ENCODE measurements around the gene CYP19A1. TPM values are rescaled to one million over a fixed set of nuclear protein-coding genes. Genes with fewer than 3 reads are reported as not detected.

Gene CYP19A1
- total and polyA plus RNA-seq, 2 donors (not counting 1 experiment from before 2014, with no cell fraction given), result not detected

- H3K27ac Mint-ChIP-seq, result no peak overlapping the region
- DNase-seq, result no peak
- H3K9me3 ChIP-seq (ENCODE audit: control extremely low read depth in 1 of 3, control insufficient read depth in 2 of 3, insufficient read depth in 1 of 3, low read length in 2 of 3), result peaks cover 0 to 3% (median 0%) of the 10 kb centered on the region in 3 donors
- H3K4me3 Mint-ChIP-seq, result no peak overlapping the region
- H3K4me3 ChIP-seq (ENCODE audit: control extremely low read depth in 1 of 5, extremely low read depth in 1 of 5, insufficient read depth in 1 of 5, low read depth in 2 of 5, low read length in 4 of 5), result no peak overlapping the region
- H3K27me3 ChIP-seq (replicated peaks in 1 of 4; ENCODE audit: control extremely low read depth in 1 of 4, control insufficient read depth in 3 of 4, insufficient read depth in 4 of 4, low read length in 3 of 4), result peaks cover 0 to 5% (median 0%) of the 10 kb centered on the region in 4 experiments
- H3K27me3 Mint-ChIP-seq, result peaks cover 6% of the 10 kb centered on the region
- CTCF ChIA-PET, result interaction anchor here (0.8 to 1.3 kb wide), 2 partner anchors 124 to 126 kb away, joined by 3 read pairs; no protein-coding TSS in a partner anchor
- TF ChIP-seq CTCF (IDR thresholded peaks at IDR 0.05), result no peak
- no peak for TF ChIP-seq EZH2 (IDR thresholded peaks at IDR 0.05; ENCODE audit: borderline replicate concordance, insufficient read depth, low read depth, low read length, poor library complexity, severe bottlenecking)
- no peak overlapping the region for H2AFZ ChIP-seq (ENCODE audit: insufficient read depth, low read depth, low read length, poor library complexity, severe bottlenecking)
- intact Hi-C loops (cut with micrococcal nuclease), result loop anchor here (10.0 kb wide), 1 partner anchor 108 kb away; no protein-coding TSS in a partner anchor
- no peak overlapping the region for H3K27ac ChIP-seq (ENCODE audit: low read length in 2 of 2)
- no CpG with 5 or more reads among the region's 1 CpG for WGBS (ENCODE audit: insufficient coverage)
- H4K20me1 ChIP-seq (ENCODE audit: control insufficient read depth, insufficient read depth, low read length, poor library complexity, severe bottlenecking), result no peaks in the 10 kb centered on the region
- H3K4me2 ChIP-seq (replicated peaks; ENCODE audit: low read depth, low read length, poor library complexity, severe bottlenecking), result no peak overlapping the region
- no peak for ATAC-seq (ENCODE audit: low read depth)
- H3K79me2 ChIP-seq (ENCODE audit: control insufficient read depth, insufficient read depth, low read length), result no peaks in the 10 kb centered on the region
- no peak overlapping the region for H3K9ac ChIP-seq (ENCODE audit: low read length)
- no peaks in the 10 kb centered on the region for H3K36me3 ChIP-seq (replicated peaks in 1 of 2; ENCODE audit: control extremely low read depth in 1 of 2, control insufficient read depth in 1 of 2, extremely low read depth in 1 of 2, insufficient read depth in 2 of 2, low read length in 1 of 2)
- POLR2A ChIA-PET, result no interaction called here
- no peaks in the 10 kb centered on the region for H3K9me3 Mint-ChIP-seq (ENCODE audit: insufficient read depth)
- peaks cover 8 to 14% of the 10 kb centered on the region in 2 donors for H3K4me1 ChIP-seq (ENCODE audit: control insufficient read depth in 2 of 2, insufficient read depth in 2 of 2, low read length in 2 of 2)
- H3K4me1 Mint-ChIP-seq, result peaks cover 14% of the 10 kb centered on the region
These were observed 51.6 kb downstream of the CYP19A1 start for GRCh38 chr15:51286816-51287215.

- H4K20me1 ChIP-seq (ENCODE audit: control insufficient read depth, insufficient read depth, low read length, poor library complexity, severe bottlenecking), result no peaks in the 10 kb centered on the region
- ChIA-PET POLR2A (no interaction called here), CTCF (no interaction called here)
- no peaks in the 10 kb centered on the region for H3K9me3 Mint-ChIP-seq (ENCODE audit: insufficient read depth)
- H3K4me1 Mint-ChIP-seq, result peaks cover 14% of the 10 kb centered on the region
- DNase-seq (no peak), ATAC-seq (ENCODE audit: low read depth) (no peak)
- H3K36me3 ChIP-seq (replicated peaks in 1 of 2; ENCODE audit: control extremely low read depth in 1 of 2, control insufficient read depth in 1 of 2, extremely low read depth in 1 of 2, insufficient read depth in 2 of 2, low read length in 1 of 2), result no peaks in the 10 kb centered on the region
- H3K27me3 ChIP-seq (replicated peaks in 1 of 4; ENCODE audit: control extremely low read depth in 1 of 4, control insufficient read depth in 3 of 4, insufficient read depth in 4 of 4, low read length in 3 of 4), result no peaks in the 10 kb centered on the region
- peaks cover 0 to 3% (median 0%) of the 10 kb centered on the region in 3 donors for H3K9me3 ChIP-seq (ENCODE audit: control extremely low read depth in 1 of 3, control insufficient read depth in 2 of 3, insufficient read depth in 1 of 3, low read length in 2 of 3)
- H3K27ac Mint-ChIP-seq, result no peak overlapping the region
- H3K9ac ChIP-seq (ENCODE audit: low read length), result no peak overlapping the region
- 86% methylated on average over 3 of the region's 6 CpGs for WGBS (ENCODE audit: insufficient coverage)
- no peak overlapping the region for H3K4me3 ChIP-seq (ENCODE audit: control extremely low read depth in 1 of 5, extremely low read depth in 1 of 5, insufficient read depth in 1 of 5, low read depth in 2 of 5, low read length in 4 of 5)
- H3K27me3 Mint-ChIP-seq, result peaks cover 6% of the 10 kb centered on the region
- no peak overlapping the region for H2AFZ ChIP-seq (ENCODE audit: insufficient read depth, low read depth, low read length, poor library complexity, severe bottlenecking)
- no peak overlapping the region for H3K4me2 ChIP-seq (replicated peaks; ENCODE audit: low read depth, low read length, poor library complexity, severe bottlenecking)
- no peak overlapping the region for H3K27ac ChIP-seq (ENCODE audit: low read length in 2 of 2)
- H3K79me2 ChIP-seq (ENCODE audit: control insufficient read depth, insufficient read depth, low read length), result no peaks in the 10 kb centered on the region
- no peak for TF ChIP-seq EZH2 (IDR thresholded peaks at IDR 0.05; ENCODE audit: borderline replicate concordance, insufficient read depth, low read depth, low read length, poor library complexity, severe bottlenecking)
- TF ChIP-seq CTCF (IDR thresholded peaks at IDR 0.05), result no peak
- intact Hi-C loops (cut with micrococcal nuclease), result loop anchor here (10.0 kb wide), 1 partner anchor 109 kb away; no protein-coding TSS in a partner anchor
- peaks cover 8 to 14% of the 10 kb centered on the region in 2 donors for H3K4me1 ChIP-seq (ENCODE audit: control insufficient read depth in 2 of 2, insufficient read depth in 2 of 2, low read length in 2 of 2)
- no peak overlapping the region for H3K4me3 Mint-ChIP-seq
These were observed 53.0 kb downstream of the CYP19A1 start for GRCh38 chr15:51285399-51285798.
